Psoas muscle (tissue), 8 donors: ENCODE measurements around the gene PRKCA. TPM values are rescaled to one million over a fixed set of nuclear protein-coding genes. Genes with fewer than 3 reads are reported as not detected.

Experiments
- ATAC-seq, 4 donors: fragments of 200-7000 bp; cut with Tn5 transposase; one replicate each; pipeline ENCODE4 v1.9.1; 2020; ENCODE audit warnings: moderate library complexity in 3 of 4, mild to moderate bottlenecking in 2 of 4
- DNase-seq, 2 donors: peaks; one replicate each; pipeline ENCODE4 v3.0.0-alpha.2; 2020
- H3K27ac ChIP-seq: fragments of 200-600 bp; one replicate; pipeline ENCODE4 v1.8.0; 2022
- H3K27me3 ChIP-seq, 3 donors: fragments of 200-600 bp in 1 of 3; one replicate each; pipeline versions ENCODE4 v1.6.1 to v1.8.0; 2013 to 2022; ENCODE audit warnings: low read length in 2 of 3, mild to moderate bottlenecking in 2 of 3, moderate library complexity in 1 of 3; ENCODE audit not compliant: insufficient read depth in 3 of 3
- H3K36me3 ChIP-seq, 2 donors: fragments of 200-600 bp in 1 of 2; one replicate each; pipeline versions ENCODE4 v1.6.1 to v1.8.0; 2013 to 2022; ENCODE audit warnings: low read depth in 1 of 2, mild to moderate bottlenecking in 1 of 2, moderate library complexity in 1 of 2; ENCODE audit not compliant: insufficient read depth in 1 of 2
- H3K4me1 ChIP-seq: fragments of 200-600 bp; one replicate; pipeline ENCODE4 v1.8.0; 2022
- H3K4me3 ChIP-seq: fragments of 200-600 bp; one replicate; pipeline ENCODE4 v1.8.0; 2022; ENCODE audit warnings: mild to moderate bottlenecking
- H3K9me3 ChIP-seq: fragments of 200-600 bp; one replicate; pipeline ENCODE4 v1.8.0; 2022
- CTCF ChIP-seq: fragments of 200-600 bp; IDR thresholded peaks from one replicate; pipeline ENCODE4 v1.8.0; 2022; ENCODE audit warnings: antibody characterized with exemption
- WGBS, 3 donors: extraction: QIAGEN DNeasy Blood & Tissue Kit; methylation state at CpG; one replicate each; pipeline versions ENCODE4 v1.1.6 to v1.1.7; 2013; 5-methylcytosine and 5-hydroxymethylcytosine counted together
- intact Hi-C, 2 donors: fragments of 100-400 bp; cut with DNase I; formaldehyde crosslinking; loops; one replicate each; pipeline versions ENCODE4 v1.11.0 to v1.14.2; 2022
- polyA plus RNA-seq, 3 donors: library from polyadenylated mRNA; stranded (reverse); fragments of 200-250 nt; gene quantifications; one replicate each; pipeline ENCODE4 v1.2.3, GENCODE V29; 2013
- total RNA-seq, 4 donors: library from RNA; stranded (reverse); fragmentation: NEBNext Ultra II Directional in 2 of 4; extraction: Animal tissue kit (Norgen Biotek cat#: 25700) in 2 of 4; gene quantifications; one replicate each; pipeline versions ENCODE4 v1.2.1 to v1.2.4, GENCODE V29; 2021 to 2023
- donor health status: healthy with polysubstance abuse.
- donor health status: DM: no; HTN: no; CAD: no; lungs with moderate emphysema.
- donor health status: Bipolar disorder and iron deficiency.
- donor health status: healthy.
- donor health status: DM: yes; HTN: yes; CAD: no.
- donor health status: DM: no; HTN: no; CAD: no.
- donor health status: DM: no; HTN: no; CAD: no.
- donor health status: DM: yes; HTN: yes; CAD: no.

Gene PRKCA
- total and polyA plus RNA-seq, 7 donors, result 0.35 to 15.5 (median 8.2) TPM

GRCh38 chr17:66715076-66715675 is 412.8 kb downstream of the PRKCA start:
- TF ChIP-seq CTCF, result no peak
- ATAC-seq, result peak in 2 of 4 donors; percentile 6 to 28
- Histone ChIP-seq H3K27me3 (no peaks in the 10 kb centered on the region), H3K9me3 (no peaks in the 10 kb centered on the region), H3K36me3 (no peaks in the 10 kb centered on the region), H3K27ac (no peak overlapping the region), H3K4me1 (peaks cover 9% of the 10 kb centered on the region), H3K4me3 (no peak overlapping the region)
- intact Hi-C loops, result loop anchor here (1.0 to 2.0 kb wide), 2 partner anchors 191 to 192 kb away; no protein-coding TSS in a partner anchor
- no peak for DNase-seq
- 34 to 42% (median 40%) methylated on average over 11 of the region's 11 CpGs for WGBS, 3 donors

GRCh38 chr17:66715745-66716156 is 413.3 kb downstream of the PRKCA start:
- ATAC-seq, result peak; percentile 65 to 88 (median 72)
- peak; percentile 71 for TF ChIP-seq CTCF
- no peaks in the 10 kb centered on the region for H3K9me3 ChIP-seq
- H3K27me3 ChIP-seq, result no peaks in the 10 kb centered on the region
- WGBS, 3 donors, result 15 to 30% (median 16%) methylated on average over 3 of the region's 3 CpGs
- H3K4me3 ChIP-seq, result no peak overlapping the region
- no peak for DNase-seq
- H3K4me1 ChIP-seq, result peaks cover 9% of the 10 kb centered on the region
- intact Hi-C loops, result loop anchor here (1.0 to 2.0 kb wide), 3 partner anchors 11 to 191 kb away; no protein-coding TSS in a partner anchor
- H3K27ac ChIP-seq, result no peak overlapping the region
- H3K36me3 ChIP-seq, result no peaks in the 10 kb centered on the region

GRCh38 chr17:66716236-66717026 is 414.0 kb downstream of the PRKCA start:
- WGBS, 3 donors, result 53 to 57% (median 57%) methylated on average over 18 of the region's 18 CpGs
- DNase-seq (no peak), ATAC-seq (no peak)
- Histone ChIP-seq H3K4me3 (no peak overlapping the region), H3K36me3 (no peaks in the 10 kb centered on the region), H3K4me1 (peaks cover 9% of the 10 kb centered on the region), H3K27me3 (no peaks in the 10 kb centered on the region), H3K27ac (no peak overlapping the region), H3K9me3 (no peaks in the 10 kb centered on the region)
- TF ChIP-seq CTCF, result no peak
- intact Hi-C loops, result loop anchor here in 1 of 2 donors (1.0 kb wide), 1 partner anchor 10 kb away; no protein-coding TSS in a partner anchor

GRCh38 chr17:66717641-66718058 is 415.2 kb downstream of the PRKCA start:
- Histone ChIP-seq H3K27ac (no peak overlapping the region), H3K36me3 (no peaks in the 10 kb centered on the region), H3K4me3 (no peak overlapping the region), H3K9me3 (no peaks in the 10 kb centered on the region), H3K4me1 (peaks cover 9% of the 10 kb centered on the region), H3K27me3 (no peaks in the 10 kb centered on the region)
- TF ChIP-seq CTCF, result no peak
- intact Hi-C loops, result no loop called here
- ATAC-seq, result no peak
- WGBS, 3 donors, result 78 to 85% (median 83%) methylated on average over 9 of the region's 9 CpGs
- no peak for DNase-seq
